ENCODE measurements around the gene CTXN3.

CTXN3 gene

DNA sequence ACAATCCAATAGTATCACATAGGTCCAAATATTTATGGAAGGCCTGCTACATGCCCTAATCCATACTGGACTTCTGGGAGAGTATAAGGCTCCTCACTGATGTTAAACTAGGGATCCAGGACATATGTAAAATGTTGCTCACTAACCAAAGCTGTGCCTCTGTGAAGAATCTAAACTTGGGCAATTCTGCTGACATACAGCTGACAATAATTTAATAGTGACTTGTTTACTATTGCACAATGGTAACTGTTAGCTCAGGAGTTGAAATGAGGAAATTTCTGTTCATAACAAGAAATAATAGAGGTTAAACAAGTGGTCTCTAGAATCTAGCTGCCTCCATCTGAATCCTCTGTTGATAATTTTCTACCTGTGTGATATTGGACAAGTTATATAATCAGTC is 14.9 kb upstream of the CTXN3 start:
- TF ChIP-seq GATA2 (IDR thresholded peaks at IDR 0.05; ENCODE audit: low read depth, low read length): no peak
- no peak for TF ChIP-seq GATA3 (IDR thresholded peaks at IDR 0.05; ENCODE audit: low read depth, low read length)

DNA sequence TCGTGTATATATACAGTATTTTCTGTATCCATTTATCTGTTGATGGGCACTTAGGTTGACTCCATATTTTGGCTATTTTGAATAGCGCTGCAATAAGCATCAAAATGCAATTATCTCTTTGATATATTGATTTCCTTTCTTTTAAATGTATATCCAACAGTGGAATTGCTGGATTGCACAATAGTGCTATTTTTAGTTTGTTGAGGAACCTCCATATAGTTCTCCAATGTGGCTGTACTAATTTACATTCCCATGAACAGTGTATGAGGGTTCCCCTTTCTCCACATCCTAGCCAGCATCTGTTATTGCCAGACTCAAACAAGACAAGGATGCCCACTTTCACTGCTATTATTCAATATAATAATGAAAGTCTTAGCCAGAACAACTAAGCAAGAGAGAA is 9.1 kb upstream of the CTXN3 start:
- no peak for TF ChIP-seq GATA3 (IDR thresholded peaks at IDR 0.05; ENCODE audit: low read depth, low read length)
- TF ChIP-seq GATA2 (IDR thresholded peaks at IDR 0.05; ENCODE audit: low read depth, low read length): no peak

DNA sequence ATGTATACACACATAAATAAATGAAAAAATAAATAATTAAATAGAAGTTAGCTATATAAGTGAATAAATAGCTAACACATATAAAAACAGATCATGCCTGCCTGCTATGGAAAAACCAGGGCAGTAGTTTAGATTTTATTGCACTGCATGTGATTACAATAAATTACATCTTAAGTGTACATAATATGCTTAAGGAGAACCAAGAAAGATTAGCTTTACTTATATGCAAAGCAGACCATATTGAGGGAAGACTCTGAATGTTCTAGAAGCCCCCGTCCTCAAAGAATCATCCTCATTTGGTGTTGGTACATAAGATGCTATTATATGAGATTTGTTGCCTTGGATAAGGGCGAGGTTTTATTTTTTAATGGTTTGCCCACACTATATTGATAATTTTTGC is 5.9 kb upstream of the CTXN3 start:
- TF ChIP-seq GATA3 (IDR thresholded peaks at IDR 0.05; ENCODE audit: low read depth, low read length) (no peak), GATA2 (IDR thresholded peaks at IDR 0.05; ENCODE audit: low read depth, low read length) (no peak)

DNA sequence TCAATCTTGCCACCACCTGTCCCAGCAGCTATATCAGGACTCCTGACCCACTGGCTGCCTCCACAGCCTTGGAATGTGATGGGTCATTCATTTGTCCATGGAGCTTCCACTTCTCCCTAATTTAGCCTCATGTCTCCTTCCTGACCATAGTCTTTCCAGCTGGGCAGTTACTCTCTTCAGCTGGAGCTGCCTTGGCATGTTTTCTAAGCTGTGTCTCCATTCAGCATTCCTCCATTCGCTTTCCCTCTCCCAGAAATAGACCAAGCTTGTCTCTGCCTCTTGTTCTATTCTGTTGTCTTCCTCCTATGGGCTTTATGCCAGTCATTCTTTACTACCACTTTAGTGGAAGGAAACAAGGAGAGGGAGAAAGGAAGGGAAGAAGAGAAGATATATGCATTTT is 5.3 kb upstream of the CTXN3 start:
- TF ChIP-seq GATA3 (IDR thresholded peaks at IDR 0.05; ENCODE audit: low read depth, low read length) (no peak), GATA2 (IDR thresholded peaks at IDR 0.05; ENCODE audit: low read depth, low read length) (no peak)

DNA sequence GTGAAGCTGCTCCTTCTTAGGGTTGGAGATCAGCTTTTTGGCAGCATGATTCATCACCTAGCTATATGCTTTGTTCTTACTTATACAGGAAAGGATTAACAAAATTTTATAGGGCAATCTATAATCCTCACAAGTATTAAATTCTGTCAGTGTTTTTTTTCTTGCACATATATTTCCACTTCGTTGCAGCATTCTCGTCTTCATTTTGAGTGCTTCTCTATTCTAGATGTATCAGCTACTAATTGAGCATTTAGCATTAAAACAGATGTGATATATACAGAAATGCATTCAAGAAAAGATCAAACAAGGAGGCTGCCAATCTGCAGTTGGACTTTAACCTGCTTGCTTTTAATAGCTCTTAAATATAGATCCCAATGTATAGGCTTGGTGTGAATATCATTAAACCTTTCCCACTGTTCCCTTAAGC is 3.6 kb upstream of the CTXN3 start:
- no peak for TF ChIP-seq GATA2 (IDR thresholded peaks at IDR 0.05; ENCODE audit: low read depth, low read length)
- TF ChIP-seq GATA3 (IDR thresholded peaks at IDR 0.05; ENCODE audit: low read depth, low read length): no peak

DNA sequence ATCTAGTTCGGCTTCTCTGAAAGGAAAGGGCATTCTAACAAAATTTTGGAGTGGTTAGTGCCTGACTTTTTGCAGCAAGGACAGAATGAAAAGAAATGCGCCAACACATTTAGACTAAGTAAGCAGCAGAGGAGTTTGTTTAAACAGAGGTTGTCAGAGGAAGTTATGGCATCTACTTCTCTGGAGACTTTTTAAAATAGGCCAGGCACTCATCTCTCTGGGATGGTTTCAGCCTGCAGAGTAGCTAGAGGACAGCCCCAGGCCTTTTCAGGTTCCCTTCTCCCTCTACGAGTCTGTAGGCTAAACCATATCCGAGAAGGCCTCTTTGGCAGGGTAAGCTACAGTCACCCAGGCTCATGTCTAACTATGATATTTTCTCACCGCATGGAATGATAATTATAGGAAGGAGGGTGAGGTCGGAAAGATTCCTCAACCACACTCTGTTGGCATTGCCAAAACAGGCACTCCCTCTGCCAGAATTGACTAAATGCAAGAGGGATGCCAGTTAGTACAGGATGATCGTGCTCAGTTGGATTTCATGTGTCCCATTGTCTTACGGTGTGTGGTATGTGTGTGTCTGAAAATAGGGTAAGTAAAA is 1.4 kb upstream of the CTXN3 start:
- no peak for TF ChIP-seq GATA2 (IDR thresholded peaks at IDR 0.05; ENCODE audit: low read depth, low read length)
- TF ChIP-seq GATA3 (IDR thresholded peaks at IDR 0.05; ENCODE audit: low read depth, low read length): no peak

DNA sequence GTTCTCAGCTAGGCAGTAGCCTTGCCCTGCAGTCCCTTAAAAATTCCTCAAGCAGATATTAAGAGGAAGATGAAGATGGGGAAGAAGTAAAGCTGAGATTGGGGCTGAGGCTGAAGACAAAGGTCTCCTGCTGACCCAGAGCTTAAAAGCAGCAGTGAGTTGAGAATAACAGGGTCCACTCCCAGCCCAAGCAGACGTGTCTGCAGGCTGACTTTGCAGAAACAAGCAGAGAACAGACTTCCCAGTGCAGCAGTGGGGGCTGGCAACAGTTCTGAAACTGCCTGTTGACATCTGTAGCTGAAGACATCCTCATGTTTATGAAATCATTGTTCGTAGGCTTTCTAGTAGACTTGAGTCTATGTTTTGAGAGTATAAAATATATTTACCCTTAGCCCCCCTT is 1.1 kb downstream of the CTXN3 start:
- TF ChIP-seq GATA2 (IDR thresholded peaks at IDR 0.05; ENCODE audit: low read depth, low read length) (no peak), GATA3 (IDR thresholded peaks at IDR 0.05; ENCODE audit: low read depth, low read length) (no peak)

DNA sequence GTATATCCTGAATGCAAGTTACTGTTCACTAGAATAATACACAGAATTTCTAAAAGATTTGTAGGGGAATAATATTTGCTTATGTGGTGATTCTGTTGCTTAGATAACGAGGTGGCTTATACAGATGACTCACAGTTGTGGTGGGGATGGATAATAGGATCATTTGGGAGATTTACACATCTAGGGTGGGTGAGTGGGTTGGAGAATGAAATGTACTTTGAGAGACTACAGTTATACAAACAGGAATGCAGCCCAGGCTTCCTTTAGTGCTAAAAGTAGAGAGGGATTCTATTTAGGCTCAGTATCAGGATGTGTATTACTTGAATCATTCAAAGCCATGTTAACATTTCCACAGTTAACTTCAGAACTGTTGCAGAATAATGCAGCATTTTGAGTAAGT is 1.8 kb downstream of the CTXN3 start:
- TF ChIP-seq GATA3 (IDR thresholded peaks at IDR 0.05; ENCODE audit: low read depth, low read length) (no peak), GATA2 (IDR thresholded peaks at IDR 0.05; ENCODE audit: low read depth, low read length) (no peak)

DNA sequence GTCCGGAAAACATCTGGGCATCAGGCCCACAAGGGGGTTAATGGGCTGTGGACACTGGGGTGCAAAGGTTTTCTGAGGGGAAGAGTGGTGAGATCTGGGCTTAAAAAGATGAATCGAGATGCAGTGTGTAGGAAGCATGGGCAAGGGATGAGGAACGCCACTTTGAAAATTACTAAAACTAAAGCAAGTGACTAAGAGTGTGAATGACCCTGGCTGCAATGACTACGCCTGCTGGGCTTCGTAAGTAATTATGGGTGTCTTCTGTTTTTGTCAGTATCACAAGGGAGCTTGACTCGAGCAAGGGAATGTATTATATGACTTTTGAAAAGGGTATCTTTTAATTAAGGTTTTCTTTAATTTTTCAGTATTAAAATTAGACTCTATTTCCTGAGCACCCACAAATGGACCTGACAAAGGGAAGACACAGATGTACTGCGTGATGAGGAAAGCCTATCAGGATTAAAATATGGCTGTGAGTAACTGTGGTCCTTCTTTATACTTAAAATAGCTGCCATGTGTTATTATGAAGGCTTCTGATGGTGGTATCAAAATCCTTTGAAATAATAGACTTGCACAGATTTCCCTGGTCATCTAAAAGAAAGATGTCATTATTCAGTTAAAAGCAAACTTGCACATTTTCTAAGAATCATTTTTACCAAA is 4.2 kb downstream of the CTXN3 start:
- TF ChIP-seq GATA2 (IDR thresholded peaks at IDR 0.05; ENCODE audit: low read depth, low read length) (no peak), GATA3 (IDR thresholded peaks at IDR 0.05; ENCODE audit: low read depth, low read length) (no peak)

DNA sequence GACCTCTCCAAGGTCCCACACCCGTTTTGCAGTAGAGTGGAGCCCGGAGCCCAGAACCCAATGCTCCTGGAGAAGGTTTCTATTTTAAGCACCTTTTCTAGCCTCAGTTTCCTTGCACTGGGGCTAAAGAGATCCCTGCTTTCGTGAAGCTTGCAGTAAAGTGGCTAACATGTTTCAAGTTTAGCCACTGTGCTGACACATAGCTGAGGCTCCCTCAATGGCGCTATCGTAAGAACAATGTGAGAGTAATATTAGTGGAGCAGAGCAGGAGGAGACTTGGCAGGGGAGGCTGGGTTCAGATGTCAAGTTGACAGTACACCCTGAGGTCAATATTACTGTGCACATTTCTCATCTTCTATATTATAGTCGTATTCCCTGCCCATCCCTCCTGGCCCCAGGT is 7.9 kb downstream of the CTXN3 start:
- no peak for TF ChIP-seq GATA2 (IDR thresholded peaks at IDR 0.05; ENCODE audit: low read depth, low read length)
- TF ChIP-seq GATA3 (IDR thresholded peaks at IDR 0.05; ENCODE audit: low read depth, low read length): no peak

DNA sequence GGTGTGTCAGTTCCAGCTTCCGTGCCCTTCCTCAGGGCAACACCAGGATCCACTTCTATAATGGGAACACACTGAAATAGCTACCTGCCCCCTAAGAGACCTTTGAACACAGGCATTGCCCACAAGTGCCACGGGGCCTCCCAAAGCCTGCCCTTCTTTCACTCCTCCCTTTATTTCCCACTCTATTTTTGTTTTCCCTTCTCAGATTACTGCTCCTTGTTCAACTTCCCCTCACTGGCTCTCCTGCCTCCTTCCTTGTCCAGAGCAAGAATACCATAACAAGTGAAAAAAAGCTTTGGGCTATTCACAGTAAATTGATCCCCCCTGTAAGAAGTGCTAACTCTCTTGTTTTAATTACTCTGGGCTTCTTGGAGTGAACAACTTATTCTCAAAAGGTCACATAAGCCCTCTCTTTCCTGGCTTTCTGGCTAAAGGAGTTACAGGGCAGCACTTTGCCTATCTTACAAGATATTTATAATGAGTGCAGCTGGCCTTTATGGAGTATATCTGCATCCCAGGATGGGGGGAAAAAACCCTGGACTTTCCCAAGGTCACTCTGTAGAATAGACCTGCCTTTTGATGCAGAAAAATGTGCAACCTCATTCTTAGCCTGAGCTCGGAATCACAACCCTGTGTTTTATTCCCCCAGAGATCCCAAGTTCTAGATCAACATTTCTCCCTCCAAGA is 11.3 kb downstream of the CTXN3 start:
- TF ChIP-seq GATA3 (IDR thresholded peaks at IDR 0.05; ENCODE audit: low read depth, low read length): no peak
- TF ChIP-seq GATA2 (IDR thresholded peaks at IDR 0.05; ENCODE audit: low read depth, low read length): no peak

DNA sequence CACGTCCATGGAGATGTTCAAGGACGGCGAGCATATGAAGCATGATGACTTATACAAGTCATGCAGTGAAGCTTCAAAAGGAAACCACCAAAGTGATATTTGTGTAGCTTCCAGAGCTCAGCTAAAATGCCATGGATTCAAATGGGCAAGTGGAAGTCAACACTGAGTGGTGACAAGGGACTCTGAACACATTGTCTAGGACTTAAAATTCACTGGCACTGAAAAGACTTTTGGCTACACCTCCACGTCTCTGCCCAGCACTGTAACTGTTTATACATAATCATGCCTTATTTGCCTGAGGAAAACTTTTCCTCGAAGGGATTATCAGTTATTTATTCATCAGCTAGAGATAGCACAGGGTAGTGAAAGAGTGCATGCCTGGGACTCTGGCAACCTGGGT is 15.2 kb downstream of the CTXN3 start:
- TF ChIP-seq GATA2 (IDR thresholded peaks at IDR 0.05; ENCODE audit: low read depth, low read length) (no peak), GATA3 (IDR thresholded peaks at IDR 0.05; ENCODE audit: low read depth, low read length) (no peak)

DNA sequence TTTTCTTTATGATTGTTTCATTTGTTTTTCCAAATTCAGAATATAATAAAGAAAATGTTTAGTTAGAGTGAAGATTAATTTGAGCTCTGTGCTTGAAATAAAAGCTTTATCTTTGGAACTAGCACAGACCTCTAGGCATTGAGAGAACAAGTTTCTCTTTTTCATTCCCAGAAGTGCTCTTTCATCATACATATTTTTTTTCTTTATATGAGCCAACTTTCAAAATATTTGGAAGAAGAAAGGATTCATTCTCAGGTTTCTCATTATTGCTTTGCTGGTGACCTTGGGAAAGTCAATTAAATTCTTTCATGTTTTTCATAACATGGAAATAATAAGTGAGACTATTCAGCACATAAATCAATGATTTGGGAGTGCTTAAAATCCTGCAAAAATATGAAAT is 16.8 kb downstream of the CTXN3 start:
- TF ChIP-seq GATA2 (IDR thresholded peaks at IDR 0.05; ENCODE audit: low read depth, low read length) (no peak), GATA3 (IDR thresholded peaks at IDR 0.05; ENCODE audit: low read depth, low read length) (no peak)

DNA sequence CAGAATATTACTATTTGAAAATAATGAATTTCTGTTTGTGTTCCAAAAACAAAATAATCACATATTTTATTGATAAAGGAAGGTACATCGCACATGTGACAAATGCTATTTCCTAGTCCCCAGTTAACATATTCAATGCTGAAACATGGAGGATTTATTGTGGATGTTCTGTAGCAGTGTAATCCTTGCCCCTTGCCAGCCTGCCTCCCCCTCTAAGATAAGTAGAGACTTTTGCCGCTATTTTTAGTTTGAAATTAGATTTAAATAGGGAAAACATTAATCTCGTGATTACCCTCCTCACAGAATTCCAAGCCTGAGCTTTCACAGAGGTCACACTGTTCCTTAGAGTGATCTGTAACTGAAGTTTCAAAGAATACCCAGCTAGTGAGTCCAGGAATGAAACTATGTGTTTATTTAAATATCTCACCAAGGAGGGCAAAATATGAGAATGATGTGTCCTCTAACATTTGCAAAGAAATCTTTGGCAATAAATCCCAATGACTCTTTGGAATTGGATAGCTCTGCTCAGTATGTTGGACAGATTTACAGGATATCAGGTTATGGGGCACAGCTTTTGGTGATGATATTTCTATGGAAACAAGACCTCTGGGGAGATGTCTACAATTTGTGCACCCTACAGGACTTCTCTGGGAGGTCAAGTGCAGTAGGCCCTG is 17.3 kb downstream of the CTXN3 start:
- no peak for TF ChIP-seq GATA3 (IDR thresholded peaks at IDR 0.05; ENCODE audit: low read depth, low read length)
- no peak for TF ChIP-seq GATA2 (IDR thresholded peaks at IDR 0.05; ENCODE audit: low read depth, low read length)

All from SH-SY5Y (cell line).